ENCODE results near the gene MRPL32. TPM values are rescaled to one million over a fixed set of nuclear protein-coding genes. Genes with fewer than 3 reads are reported as not detected.

The MRPL32 gene
- total and polyA plus RNA-seq, 2 of the 13 experiments (the other 11 are each of a cell fraction or from before 2014, with no cell fraction given) = 39.0 to 81.2 TPM

- in situ Hi-C loops (cut with HindIII; ENCODE audit: extremely low pct_ligation_motif_present, low pct_unique_long_range_greater_than_20kb) (loop anchor here (10.0 kb wide), 3 partner anchors 165 to 495 kb away; no protein-coding TSS in a partner anchor), intact Hi-C loops (cut with micrococcal nuclease; ENCODE audit: unreplicated experiment) (no loop called here)
- Histone ChIP-seq H4K20me1 (ENCODE audit: insufficient read depth, low read length) (no peaks in the 10 kb centered on the region), H3K9ac (ENCODE audit: insufficient read depth, low read depth, low read length) (no peak overlapping the region), H3K4me3 (replicated peaks in 1 of 3; ENCODE audit: insufficient read depth in 1 of 3, low read depth in 2 of 3, low read length in 3 of 3) (no peak overlapping the region), H3K4me2 (ENCODE audit: low read depth, low read length) (no peak overlapping the region), H3K9me3 (ENCODE audit: low read length) (no peaks in the 10 kb centered on the region), H3K79me2 (ENCODE audit: insufficient read depth, low read length) (no peaks in the 10 kb centered on the region), H3K36me3 (replicated peaks in 1 of 2; ENCODE audit: control insufficient read depth in 1 of 2, insufficient read depth in 2 of 2, low read length in 2 of 2) (peaks cover 5 to 34% of the 10 kb centered on the region in 2 experiments), H2AFZ (ENCODE audit: low read length) (no peak overlapping the region), H3K27me3 (ENCODE audit: control insufficient read depth in 1 of 2, insufficient read depth in 2 of 2, low read length in 2 of 2) (no peaks in the 10 kb centered on the region), H3K27ac (ENCODE audit: extremely low read length, insufficient read depth, low read length) (no peak overlapping the region), H3K4me1 (ENCODE audit: insufficient read depth, low read length) (0 out of 2 replicates have a peak, but pooled peaks cover 4% of the 10 kb centered on the region)
- no peak for TF ChIP-seq ZNF136 (CRISPR knock-in tag; IDR thresholded peaks at IDR 0.05; ENCODE audit: low read depth)
- TF ChIP-seq RBFOX2 (IDR thresholded peaks at IDR 0.05; ENCODE audit: low read depth, low read length) = 0 out of 2 replicates have a peak, but pooled peaks have one; percentile 25
- DNase-seq (ENCODE audit: low spot score) = no peak
- no peak for FAIRE-seq
- no peak for ATAC-seq
- POLR2A ChIA-PET = no interaction called here
- CTCF ChIA-PET (ENCODE audit: low intra/inter-chr PET ratio, low total read pairs) = interaction anchor here (2.8 kb wide), 1 partner anchor 500 kb away, joined by 10 read pairs; no protein-coding TSS in a partner anchor
- 98% methylated on average over 4 of the region's 4 CpGs for WGBS (ENCODE audit: low lambda C conversion rate)
- no TSS peak for BruUV-seq (replicated peaks)
Observed at GRCh38 chr7:42939457-42940240, 7.5 kb downstream of the MRPL32 start.

- DNase-seq (ENCODE audit: low spot score) (peak; percentile 56), FAIRE-seq (peak; percentile 68), ATAC-seq (peak; percentile 93)
- Histone ChIP-seq H3K4me3 (replicated peaks in 1 of 3; ENCODE audit: insufficient read depth in 1 of 3, low read depth in 2 of 3, low read length in 3 of 3) (no peak overlapping the region), H3K36me3 (replicated peaks in 1 of 2; ENCODE audit: control insufficient read depth in 1 of 2, insufficient read depth in 2 of 2, low read length in 2 of 2) (peaks cover 3 to 20% of the 10 kb centered on the region in 2 experiments; a peak in 4 of 5 replicates), H3K27ac (ENCODE audit: extremely low read length, insufficient read depth, low read length) (no peak overlapping the region), H3K4me2 (ENCODE audit: low read depth, low read length) (no peak overlapping the region), H4K20me1 (ENCODE audit: insufficient read depth, low read length) (no peaks in the 10 kb centered on the region), H2AFZ (ENCODE audit: low read length) (no peak overlapping the region), H3K79me2 (ENCODE audit: insufficient read depth, low read length) (no peaks in the 10 kb centered on the region), H3K9me3 (ENCODE audit: low read length) (no peaks in the 10 kb centered on the region), H3K9ac (ENCODE audit: insufficient read depth, low read depth, low read length) (no peak overlapping the region), H3K4me1 (ENCODE audit: insufficient read depth, low read length) (no peaks in the 10 kb centered on the region), H3K27me3 (ENCODE audit: control insufficient read depth in 1 of 2, insufficient read depth in 2 of 2, low read length in 2 of 2) (no peaks in the 10 kb centered on the region)
- BruUV-seq (replicated peaks) = no TSS peak
- ChIA-PET POLR2A (interaction anchor here (1.6 kb wide), 1 partner anchor 9 kb away, joined by 7 read pairs; the partner anchor contains the start of genes MRPL32 and PSMA2), CTCF (ENCODE audit: low intra/inter-chr PET ratio, low total read pairs) (interaction anchor here (1.5 to 2.8 kb wide), 3 partner anchors 167 to 498 kb away, joined by 8 to 13 read pairs (median 10); no protein-coding TSS in a partner anchor)
- intact Hi-C loops (cut with micrococcal nuclease; ENCODE audit: unreplicated experiment) (loop anchor here (1.0 kb wide), 3 partner anchors 167 to 320 kb away; no protein-coding TSS in a partner anchor), in situ Hi-C loops (cut with HindIII; ENCODE audit: extremely low pct_ligation_motif_present, low pct_unique_long_range_greater_than_20kb) (loop anchor here (10.0 kb wide), 3 partner anchors 164 to 494 kb away; no protein-coding TSS in a partner anchor)
- WGBS (ENCODE audit: low lambda C conversion rate) = 56% methylated on average over 13 of the region's 13 CpGs
- TF ChIP-seq DMTF1 (CRISPR knock-in tag; IDR thresholded peaks at IDR 0.05) = no peak
- no peak for TF ChIP-seq THRA (CRISPR knock-in tag; IDR thresholded peaks at IDR 0.05; ENCODE audit: borderline replicate concordance)
- peak; percentile 85 for TF ChIP-seq STAG1 (CRISPR knock-in tag; IDR thresholded peaks at IDR 0.05)
- TF ChIP-seq ZNF331 (CRISPR knock-in tag; IDR thresholded peaks at IDR 0.05) = no peak
- TF ChIP-seq ZGPAT (CRISPR knock-in tag; IDR thresholded peaks at IDR 0.05) = no peak
- no peak for TF ChIP-seq DRAP1 (CRISPR knock-in tag; IDR thresholded peaks at IDR 0.05)
Observed at GRCh38 chr7:42940985-42941847, 9.0 kb downstream of the MRPL32 start.
